ENCODE measurements around the gene GRHL1. TPM values are rescaled to one million over a fixed set of nuclear protein-coding genes. Genes with fewer than 3 reads are reported as not detected.

Gene GRHL1
- total and polyA plus RNA-seq, 2 of the 4 experiments (the other 2 are of a cell fraction): 0.18 to 0.21 TPM

GRCh38 chr2:9980520-9980919, 29.0 kb downstream of the GRHL1 start:
- H3K4me3 ChIP-seq (ENCODE audit: insufficient read depth, low read depth, low read length): no peak overlapping the region
- TF ChIP-seq FOS (IDR thresholded peaks at IDR 0.05; ENCODE audit: low read depth, low read length) (no peak), MXI1 (IDR thresholded peaks at IDR 0.05; ENCODE audit: borderline replicate concordance, low read depth, low read length) (no peak), MAZ (IDR thresholded peaks at IDR 0.05; ENCODE audit: borderline replicate concordance, low read depth, low read length) (no peak), BHLHE40 (IDR thresholded peaks at IDR 0.05; ENCODE audit: low read depth, low read length) (no peak), POLR2A (IDR thresholded peaks at IDR 0.05; ENCODE audit: low read depth, low read length) (no peak), RFX5 (IDR thresholded peaks at IDR 0.05; ENCODE audit: low read depth, low read length) (no peak), RCOR1 (IDR thresholded peaks at IDR 0.05; ENCODE audit: insufficient replicate concordance, low read length) (no peak), ELK1 (IDR thresholded peaks at IDR 0.05; ENCODE audit: borderline replicate concordance, low read depth, low read length) (no peak), RAD21 (IDR thresholded peaks at IDR 0.05; ENCODE audit: low read length) (no peak), CTCF (conservative IDR thresholded peaks at IDR 0.05; ENCODE audit: low read depth, low read length) (no peak), USF2 (IDR thresholded peaks at IDR 0.05; ENCODE audit: low read depth, low read length) (no peak), MAFK (IDR thresholded peaks at IDR 0.05; ENCODE audit: low read depth, low read length) (no peak), SMC3 (IDR thresholded peaks at IDR 0.05; ENCODE audit: low read depth, low read length) (no peak), CHD1 (IDR thresholded peaks at IDR 0.05; ENCODE audit: low read depth, low read length) (no peak), NFE2L2 (IDR thresholded peaks at IDR 0.05; ENCODE audit: low read depth, low read length) (no peak), CEBPB (IDR thresholded peaks at IDR 0.05; ENCODE audit: low read depth, low read length) (no peak)
- H3K9me3 ChIP-seq (ENCODE audit: control insufficient read depth, insufficient read depth, low read length): no peaks in the 10 kb centered on the region
- no peaks in the 10 kb centered on the region for H4K20me1 ChIP-seq (ENCODE audit: insufficient read depth, low read length)
- H3K4me1 ChIP-seq (ENCODE audit: control insufficient read depth, insufficient read depth, low read length): peaks cover 16% of the 10 kb centered on the region
- POLR2A ChIA-PET (ENCODE audit: unreplicated experiment): no interaction called here
- H3K9me1 ChIP-seq (ENCODE audit: insufficient read depth, low read length): peaks cover 13% of the 10 kb centered on the region
- H3K4me2 ChIP-seq (ENCODE audit: low read depth, low read length): no peak overlapping the region
- H2BK5ac ChIP-seq (ENCODE audit: low read depth, low read length, poor library complexity, severe bottlenecking): no peak overlapping the region
- no peak overlapping the region for H4K8ac ChIP-seq (ENCODE audit: low read depth in 2 of 2, low read length in 2 of 2)
- H3K36me3 ChIP-seq (ENCODE audit: control insufficient read depth, insufficient read depth, low read length): no peaks in the 10 kb centered on the region
- H2AK5ac ChIP-seq (ENCODE audit: low read depth, low read length): no peak overlapping the region
- no peak for ATAC-seq (ENCODE audit: low read depth)
- H4K5ac ChIP-seq (ENCODE audit: low read depth, low read length): no peak overlapping the region
- no peak overlapping the region for H2AK9ac ChIP-seq (replicated peaks; ENCODE audit: low read depth, low read length, poor library complexity)
- H3K14ac ChIP-seq (replicated peaks; ENCODE audit: low read depth, low read length): 0 out of 2 replicates have a peak overlapping the region, but pooled peaks have one; percentile 4
- no peak overlapping the region for H2AFZ ChIP-seq (replicated peaks; ENCODE audit: low read length, poor library complexity)
- intact Hi-C loops (cut with micrococcal nuclease): no loop called here
- no CpG with 5 or more reads among the region's 2 CpGs for WGBS, 2 experiments (ENCODE audit: extremely low coverage in 2 of 2, insufficient read length in 1 of 2)
- H3K4ac ChIP-seq (ENCODE audit: low read depth, low read length): no peak overlapping the region
- H4K91ac ChIP-seq (ENCODE audit: insufficient read depth, low read depth, low read length): no peak overlapping the region
- no peak for DNase-seq
- H3K56ac ChIP-seq (ENCODE audit: extremely low read depth, insufficient read depth, low read length): no peak overlapping the region
- H3K9ac ChIP-seq (ENCODE audit: low read depth, low read length): no peak overlapping the region
- in situ Hi-C loops (cut with MboI; ENCODE audit: low sequenced_read_pairs): no loop called here
- H2BK20ac ChIP-seq (ENCODE audit: low read depth, low read length): no peak overlapping the region
- dilution Hi-C loops (cut with HindIII; ENCODE audit: low sequenced_read_pairs, unreplicated experiment): no loop called here
- no peak overlapping the region for H2BK15ac ChIP-seq (ENCODE audit: low read depth, low read length)
- no peak overlapping the region for H3K23ac ChIP-seq (ENCODE audit: low read depth, low read length)
- H2BK120ac ChIP-seq (ENCODE audit: low read depth, low read length): no peak overlapping the region
- no peak overlapping the region for H3K27ac ChIP-seq (ENCODE audit: insufficient read depth, low read length)
- BruUV-seq (replicated peaks): no TSS peak
- no peaks in the 10 kb centered on the region for H3K27me3 ChIP-seq (ENCODE audit: control insufficient read depth, insufficient read depth, low read length)
- H3K79me1 ChIP-seq (ENCODE audit: low read depth in 1 of 2, low read length in 2 of 2): no peaks in the 10 kb centered on the region
- CTCF ChIA-PET: no interaction called here
- no peak overlapping the region for H3K18ac ChIP-seq (ENCODE audit: low read depth, low read length)

Data from IMR-90 (cell line).